ENCODE results near the gene DOK6. TPM values are rescaled to one million over a fixed set of nuclear protein-coding genes. Genes with fewer than 3 reads are reported as not detected.
"Not testable (repeated sequence)": the region's sequence is repeated elsewhere in the genome, so short reads cannot be mapped to it uniquely, and the experiment has no call there.

Gene DOK6
- total RNA-seq, 1 experiment from 2014 or later: not detected

DNA sequence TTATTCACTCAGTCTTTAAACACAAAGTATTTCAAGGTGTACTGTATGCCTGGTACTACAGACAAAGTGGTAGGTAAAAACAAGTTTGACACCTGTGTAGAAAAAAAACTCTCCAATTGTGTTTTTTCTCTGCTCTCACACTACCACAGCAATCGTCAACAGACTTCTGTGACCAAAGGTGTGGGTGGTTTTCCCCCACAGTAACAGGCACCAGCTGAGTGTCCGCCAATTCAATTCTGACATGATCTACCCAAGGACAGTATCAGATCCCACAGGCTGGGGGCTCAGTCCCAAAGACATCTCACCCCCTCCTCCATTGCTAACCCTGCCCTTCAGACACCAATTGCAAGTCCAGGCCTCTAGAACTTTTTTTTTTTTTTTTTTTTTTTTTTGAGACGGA lies 475.8 kb downstream of the DOK6 start:
- Mint-ChIP-seq H3K36me3 (ENCODE audit: insufficient read depth, unreplicated experiment) (no peaks in the 10 kb centered on the region), H3K4me3 (ENCODE audit: low read depth, unreplicated experiment) (no peak overlapping the region), H3K27ac (ENCODE audit: unreplicated experiment) (no peak overlapping the region), H3K27me3 (ENCODE audit: unreplicated experiment) (no peaks in the 10 kb centered on the region), H3K9me3 (ENCODE audit: low read depth, unreplicated experiment) (peaks cover 7% of the 10 kb centered on the region), H3K4me1 (ENCODE audit: low read depth, unreplicated experiment) (no peaks in the 10 kb centered on the region)
- intact Hi-C loops (cut with micrococcal nuclease; ENCODE audit: unreplicated experiment): no loop called here
- TF ChIP-seq CTCF (IDR thresholded peaks at IDR 0.05; ENCODE audit: unreplicated experiment): no peak
- DNase-seq: no peak
- BruUV-seq (replicated peaks): no TSS peak
- CTCF ChIA-PET: no interaction called here

DNA sequence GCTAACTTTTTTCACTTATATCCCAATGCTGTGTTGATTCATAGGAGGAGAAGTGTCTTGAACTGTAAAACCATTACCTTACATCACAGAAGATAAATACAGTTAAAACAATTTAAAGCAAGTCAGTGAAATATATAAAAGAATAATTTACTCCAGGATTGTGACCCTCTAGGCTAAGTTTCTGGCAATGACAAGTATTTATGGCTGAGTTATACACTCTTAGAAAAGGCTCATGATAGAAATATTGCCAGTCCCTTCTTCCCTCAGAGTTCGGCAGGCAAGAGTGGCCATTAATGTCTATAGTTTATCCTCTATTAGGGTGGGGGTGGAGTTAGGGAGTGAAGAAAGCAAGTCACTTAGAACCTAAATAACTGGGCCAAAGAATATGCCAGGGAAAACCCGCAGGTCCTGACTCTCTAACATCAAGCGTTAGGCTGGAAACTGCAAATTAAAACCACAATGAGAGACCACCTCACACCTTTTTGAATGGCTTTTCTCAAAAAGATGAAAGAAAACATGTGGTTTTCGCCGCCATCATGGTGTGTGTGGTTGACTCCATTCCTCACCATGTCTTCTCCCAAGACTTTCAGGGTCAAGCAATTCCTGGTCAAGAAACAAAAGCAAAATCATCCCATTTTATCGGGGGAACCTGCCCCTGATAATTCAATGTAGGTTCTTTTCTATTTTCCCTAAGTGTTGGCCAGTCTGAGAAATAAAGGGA lies 477.7 kb downstream of the DOK6 start:
- TF ChIP-seq CTCF (IDR thresholded peaks at IDR 0.05; ENCODE audit: unreplicated experiment): no peak
- Mint-ChIP-seq H3K27me3 (ENCODE audit: unreplicated experiment) (no peaks in the 10 kb centered on the region), H3K9me3 (ENCODE audit: low read depth, unreplicated experiment) (peaks cover 7% of the 10 kb centered on the region), H3K36me3 (ENCODE audit: insufficient read depth, unreplicated experiment) (no peaks in the 10 kb centered on the region), H3K27ac (ENCODE audit: unreplicated experiment) (no peak overlapping the region), H3K4me1 (ENCODE audit: low read depth, unreplicated experiment) (no peaks in the 10 kb centered on the region), H3K4me3 (ENCODE audit: low read depth, unreplicated experiment) (no peak overlapping the region)
- CTCF ChIA-PET: no interaction called here
- no TSS peak for BruUV-seq (replicated peaks)
- no peak for DNase-seq
- intact Hi-C loops (cut with micrococcal nuclease; ENCODE audit: unreplicated experiment): no loop called here

DNA sequence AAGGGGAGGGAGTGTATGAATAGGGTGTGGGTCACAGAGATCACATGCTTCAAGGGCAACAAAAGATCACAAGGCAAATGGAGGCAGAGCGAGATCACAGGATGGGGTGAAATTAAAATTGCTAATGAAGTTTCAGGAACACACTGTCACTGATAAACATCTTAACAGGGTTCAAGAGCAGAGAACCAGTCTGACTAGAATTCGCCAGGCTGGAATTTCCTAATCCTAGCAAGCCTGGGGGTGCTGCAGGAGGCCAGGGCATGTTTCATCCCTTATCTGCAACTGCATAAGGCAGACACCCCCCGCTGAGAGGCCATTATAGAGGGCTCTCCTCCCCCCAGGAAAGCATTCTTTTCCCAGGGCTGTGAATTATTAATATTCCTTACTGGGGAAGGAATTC lies 478.4 kb downstream of the DOK6 start:
- BruUV-seq (replicated peaks); intact Hi-C loops (cut with micrococcal nuclease; ENCODE audit: unreplicated experiment); H3K27me3 Mint-ChIP-seq (ENCODE audit: unreplicated experiment); H3K4me1 Mint-ChIP-seq (ENCODE audit: low read depth, unreplicated experiment); H3K27ac Mint-ChIP-seq (ENCODE audit: unreplicated experiment); H3K4me3 Mint-ChIP-seq (ENCODE audit: low read depth, unreplicated experiment); H3K36me3 Mint-ChIP-seq (ENCODE audit: insufficient read depth, unreplicated experiment); H3K9me3 Mint-ChIP-seq (ENCODE audit: low read depth, unreplicated experiment); CTCF ChIA-PET; DNase-seq: not testable (repeated sequence)

GRCh38 chr18:69880083-69880482 lies 479.4 kb downstream of the DOK6 start:
- no peaks in the 10 kb centered on the region for H3K27me3 Mint-ChIP-seq (ENCODE audit: unreplicated experiment)
- intact Hi-C loops (cut with micrococcal nuclease; ENCODE audit: unreplicated experiment): no loop called here
- CTCF ChIA-PET: no interaction called here
- H3K27ac Mint-ChIP-seq (ENCODE audit: unreplicated experiment): no peak overlapping the region
- H3K4me3 Mint-ChIP-seq (ENCODE audit: low read depth, unreplicated experiment): no peak overlapping the region
- BruUV-seq (replicated peaks): no TSS peak
- no peak for TF ChIP-seq CTCF (IDR thresholded peaks at IDR 0.05; ENCODE audit: unreplicated experiment)
- DNase-seq: no peak
- H3K36me3 Mint-ChIP-seq (ENCODE audit: insufficient read depth, unreplicated experiment): no peaks in the 10 kb centered on the region
- no peaks in the 10 kb centered on the region for H3K4me1 Mint-ChIP-seq (ENCODE audit: low read depth, unreplicated experiment)
- peaks cover 7% of the 10 kb centered on the region for H3K9me3 Mint-ChIP-seq (ENCODE audit: low read depth, unreplicated experiment)

- CTCF ChIA-PET: no interaction called here
- Mint-ChIP-seq H3K27ac (ENCODE audit: unreplicated experiment) (no peak overlapping the region), H3K27me3 (ENCODE audit: unreplicated experiment) (no peaks in the 10 kb centered on the region), H3K36me3 (ENCODE audit: insufficient read depth, unreplicated experiment) (no peaks in the 10 kb centered on the region), H3K4me1 (ENCODE audit: low read depth, unreplicated experiment) (no peaks in the 10 kb centered on the region), H3K4me3 (ENCODE audit: low read depth, unreplicated experiment) (no peak overlapping the region), H3K9me3 (ENCODE audit: low read depth, unreplicated experiment) (peaks cover 7% of the 10 kb centered on the region)
- BruUV-seq (replicated peaks): no TSS peak
- intact Hi-C loops (cut with micrococcal nuclease; ENCODE audit: unreplicated experiment): no loop called here
- no peak for TF ChIP-seq CTCF (IDR thresholded peaks at IDR 0.05; ENCODE audit: unreplicated experiment)
- no peak for DNase-seq
These were observed 482.4 kb downstream of the DOK6 start for GRCh38 chr18:69882965-69883668.

Measured in Calu3 (cell line).